HL-60/S4 (cell line): Measurements from ENCODE around the gene TRPV5.
"Not testable (repeated sequence)": the region's sequence is repeated elsewhere in the genome, so short reads cannot be mapped to it uniquely, and the experiment has no call there.

ENCODE experiments used
- in situ Hi-C: fragments of 300-500 bp; cut with MboI; formaldehyde crosslinking; loops from 2 replicates; pipeline ENCODE4 v1.14.3; 2022; ENCODE audit warnings: low sequenced_read_pairs

The TRPV5 gene

GRCh38 chr7:142933624-142934023 lies at the start of gene TRPV5:
Gene TRPV5 (minus strand): TSS chr7:142933746. CDS start chr7:142933459, 287 bp downstream.
- in situ Hi-C loops = no loop called here

GRCh38 chr7:142978402-142978801 lies 44.9 kb upstream of the TRPV5 start:
- in situ Hi-C loops = not testable (repeated sequence)

- in situ Hi-C loops = loop anchor here (25.0 kb wide), 2 partner anchors 112 to 337 kb away; partner anchors contain the start of gene EPHB6
These were observed 41.1 kb upstream of the TRPV5 start for GRCh38 chr7:142974626-142975025.

- in situ Hi-C loops = loop anchor here (25.0 kb wide), 2 partner anchors 107 to 332 kb away; partner anchors contain the start of gene EPHB6
These were observed 35.6 kb upstream of the TRPV5 start for GRCh38 chr7:142969183-142969582.

GRCh38 chr7:142968229-142968628 lies 34.7 kb upstream of the TRPV5 start:
- in situ Hi-C loops = loop anchor here (25.0 kb wide), 2 partner anchors 106 to 331 kb away; partner anchors contain the start of gene EPHB6

- in situ Hi-C loops = loop anchor here (25.0 kb wide), 2 partner anchors 102 to 327 kb away; partner anchors contain the start of gene EPHB6
These were observed 31.1 kb upstream of the TRPV5 start for GRCh38 chr7:142964502-142965246.

- in situ Hi-C loops = loop anchor here (25.0 kb wide), 2 partner anchors 102 to 327 kb away; partner anchors contain the start of gene EPHB6
These were observed 30.4 kb upstream of the TRPV5 start for GRCh38 chr7:142963993-142964392.

- in situ Hi-C loops = loop anchor here (25.0 kb wide), 2 partner anchors 101 to 326 kb away; partner anchors contain the start of gene EPHB6
These were observed 29.4 kb upstream of the TRPV5 start for GRCh38 chr7:142962991-142963390.

GRCh38 chr7:142961973-142962926 lies 28.7 kb upstream of the TRPV5 start, which contains the start of gene KEL:
Gene KEL (minus strand): TSS chr7:142962363. CDS start chr7:142962206, 157 bp downstream.
- in situ Hi-C loops = loop anchor here (25.0 kb wide), 2 partner anchors 100 to 325 kb away; partner anchors contain the start of gene EPHB6

GRCh38 chr7:142961595-142961972 lies 28.0 kb upstream of the TRPV5 start:
- in situ Hi-C loops = loop anchor here (25.0 kb wide), 2 partner anchors 99 to 324 kb away; partner anchors contain the start of gene EPHB6

GRCh38 chr7:142960955-142961512 lies 27.5 kb upstream of the TRPV5 start:
- in situ Hi-C loops = loop anchor here (25.0 kb wide), 2 partner anchors 99 to 324 kb away; partner anchors contain the start of gene EPHB6

- in situ Hi-C loops = loop anchor here (25.0 kb wide), 2 partner anchors 97 to 322 kb away; partner anchors contain the start of gene EPHB6
These were observed 25.7 kb upstream of the TRPV5 start for GRCh38 chr7:142959202-142959601.

GRCh38 chr7:142957723-142958122 lies 24.2 kb upstream of the TRPV5 start:
- in situ Hi-C loops = loop anchor here (25.0 kb wide), 2 partner anchors 95 to 320 kb away; partner anchors contain the start of gene EPHB6

GRCh38 chr7:142956951-142957623 lies 23.5 kb upstream of the TRPV5 start:
- in situ Hi-C loops = loop anchor here (25.0 kb wide), 2 partner anchors 95 to 320 kb away; partner anchors contain the start of gene EPHB6

- in situ Hi-C loops = loop anchor here (25.0 kb wide), 2 partner anchors 92 to 317 kb away; partner anchors contain the start of gene EPHB6
These were observed 21.2 kb upstream of the TRPV5 start for GRCh38 chr7:142954680-142955268.

GRCh38 chr7:142950235-142950634 lies 16.7 kb upstream of the TRPV5 start:
- in situ Hi-C loops = loop anchor here (25.0 kb wide), 2 partner anchors 88 to 313 kb away; partner anchors contain the start of gene EPHB6

GRCh38 chr7:142948603-142949002 lies 15.1 kb upstream of the TRPV5 start:
- in situ Hi-C loops = no loop called here

GRCh38 chr7:142945001-142945400 lies 11.5 kb upstream of the TRPV5 start:
- in situ Hi-C loops = no loop called here

- in situ Hi-C loops = no loop called here
These were observed 10.2 kb upstream of the TRPV5 start for GRCh38 chr7:142943706-142944268.
